GM19035 (cell line): ENCODE data around the gene TYMP.
A peak's percentile ranks its signal among the peaks of the same experiment; 100 is the strongest.
"Not testable (repeated sequence)": the region's sequence is repeated elsewhere in the genome, so short reads cannot be mapped to it uniquely, and the experiment has no call there.

Experiments used
- ATAC-seq: cut with Tn5 transposase; IDR thresholded peaks from one replicate; pipeline ENCODE4 v1.9.1; 2021; ENCODE audit not compliant: unreplicated experiment

TYMP gene

DNA sequence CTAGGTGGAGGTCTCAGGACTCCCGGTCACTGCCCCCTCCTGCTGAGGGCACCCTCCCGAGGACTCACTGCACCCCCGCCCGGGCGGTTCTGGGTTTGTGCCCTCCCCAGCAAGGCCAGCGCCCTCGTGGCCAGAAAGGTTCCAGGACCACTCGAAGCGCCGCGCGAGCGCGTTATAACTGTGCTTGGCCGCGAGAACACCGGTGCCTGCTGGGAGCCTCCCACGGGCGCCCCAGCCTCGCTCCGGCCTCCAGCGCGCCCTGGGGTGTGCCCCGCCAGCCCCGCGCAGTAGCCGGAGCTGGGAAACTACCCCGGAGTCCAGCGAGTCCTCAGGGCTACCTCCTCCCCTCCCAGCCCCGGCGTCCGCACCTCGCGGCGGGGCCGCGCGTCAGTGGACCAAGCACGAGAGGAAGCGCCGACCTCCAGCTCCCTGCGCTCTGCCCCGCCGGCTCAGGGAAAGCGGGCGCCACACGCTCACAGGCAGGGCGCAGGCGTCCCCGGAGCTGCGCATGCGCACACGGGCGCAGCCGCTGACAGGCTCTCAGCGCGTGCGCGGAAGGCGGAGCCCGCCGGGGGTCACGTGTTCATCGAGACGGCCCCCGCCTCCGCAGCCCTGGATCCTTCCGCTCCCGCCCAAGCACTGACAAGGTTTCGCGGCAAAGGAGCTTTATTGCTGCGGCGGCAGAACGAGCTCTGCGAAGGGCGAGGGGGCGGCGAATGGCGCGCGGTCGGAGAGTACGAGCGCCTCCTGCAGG is 4.5 kb downstream of the TYMP start, which contains the start of gene SCO2:
Gene SCO2 (minus strand): TSS at position 495 of the 754 bp plus-strand sequence. CDS start 1,187 bp downstream, outside the sequence.
- ATAC-seq = peak; percentile 39

DNA sequence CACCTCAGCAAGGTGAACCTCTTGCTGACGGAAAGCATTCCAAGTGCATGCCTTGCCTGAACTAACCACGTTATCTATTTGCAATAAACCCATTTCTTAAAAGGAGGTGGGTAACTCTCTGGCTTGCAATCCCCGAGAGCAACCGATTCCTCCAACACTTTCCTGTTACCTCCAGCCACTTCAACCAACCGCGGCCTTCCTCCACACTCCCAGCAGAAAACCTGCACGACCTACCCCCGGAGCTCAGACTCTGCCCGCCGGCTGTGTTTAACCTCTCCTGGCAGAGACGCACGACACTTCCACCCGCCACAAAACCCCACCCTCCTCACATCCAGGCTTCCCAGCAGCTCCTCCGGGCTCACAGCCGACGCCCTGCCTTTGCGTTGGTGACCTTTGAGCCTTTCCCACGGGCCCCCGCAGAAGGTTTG is 5.1 kb downstream of the TYMP start:
- ATAC-seq = no peak

DNA sequence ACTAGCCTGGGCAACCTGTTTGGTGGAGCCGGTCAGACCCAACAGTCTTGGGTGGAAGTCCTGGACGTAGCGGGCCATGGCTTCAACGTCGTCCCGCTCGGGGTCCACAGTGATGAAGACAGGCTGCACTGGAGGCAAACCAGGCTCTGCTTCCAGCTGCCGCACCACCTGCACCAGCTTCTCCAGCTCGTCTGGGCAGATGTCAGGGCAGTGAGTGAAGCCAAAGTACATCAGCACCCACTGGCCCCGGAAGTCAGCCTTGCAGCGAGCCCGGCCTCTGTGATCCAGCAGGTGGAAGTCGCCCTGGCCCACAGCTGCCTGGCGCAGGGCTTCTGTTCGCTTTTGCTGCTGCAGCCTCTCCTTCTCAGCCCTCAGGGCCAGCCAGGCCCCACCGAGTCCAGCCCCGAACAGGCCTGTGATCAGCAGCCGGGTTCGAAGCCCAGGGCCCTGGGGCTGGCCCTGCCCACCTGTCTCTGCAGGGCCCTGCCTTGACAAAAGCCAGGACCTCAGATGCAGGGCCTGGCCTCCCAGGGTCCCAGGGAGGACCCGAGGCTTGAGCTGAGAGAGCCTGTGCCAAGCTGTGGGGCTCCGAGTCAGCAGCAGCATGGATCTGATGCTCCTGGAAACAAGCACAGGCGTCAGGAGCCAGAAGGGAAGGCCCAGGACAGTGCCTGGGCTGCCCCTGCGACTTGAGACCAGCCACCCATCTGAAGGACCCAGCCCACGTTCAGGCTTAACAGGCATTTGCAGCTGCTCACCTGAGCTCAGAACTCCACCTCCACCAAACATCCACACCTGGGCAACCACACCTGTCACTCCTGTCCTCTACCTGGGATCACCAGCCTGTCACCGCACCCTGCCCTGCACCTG is 5.8 kb downstream of the TYMP start:
- ATAC-seq = no peak

DNA sequence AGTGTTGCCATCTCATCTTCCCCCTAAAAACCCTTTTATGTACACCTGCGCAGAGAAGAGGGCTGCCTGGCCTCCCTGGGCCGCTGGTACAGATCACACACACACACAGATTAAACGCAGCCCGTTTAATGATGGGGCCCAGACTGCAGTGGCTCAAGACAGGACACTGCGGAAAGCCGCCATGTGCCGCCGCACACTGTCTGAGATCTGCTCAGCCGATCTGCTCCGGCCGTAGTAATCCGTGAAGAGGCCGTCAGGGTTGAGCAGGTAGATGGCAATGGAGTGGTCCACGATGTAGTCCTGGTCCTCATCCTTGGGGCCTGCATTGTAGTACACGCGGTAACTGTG is 6.4 kb downstream of the TYMP start:
- ATAC-seq = no peak

DNA sequence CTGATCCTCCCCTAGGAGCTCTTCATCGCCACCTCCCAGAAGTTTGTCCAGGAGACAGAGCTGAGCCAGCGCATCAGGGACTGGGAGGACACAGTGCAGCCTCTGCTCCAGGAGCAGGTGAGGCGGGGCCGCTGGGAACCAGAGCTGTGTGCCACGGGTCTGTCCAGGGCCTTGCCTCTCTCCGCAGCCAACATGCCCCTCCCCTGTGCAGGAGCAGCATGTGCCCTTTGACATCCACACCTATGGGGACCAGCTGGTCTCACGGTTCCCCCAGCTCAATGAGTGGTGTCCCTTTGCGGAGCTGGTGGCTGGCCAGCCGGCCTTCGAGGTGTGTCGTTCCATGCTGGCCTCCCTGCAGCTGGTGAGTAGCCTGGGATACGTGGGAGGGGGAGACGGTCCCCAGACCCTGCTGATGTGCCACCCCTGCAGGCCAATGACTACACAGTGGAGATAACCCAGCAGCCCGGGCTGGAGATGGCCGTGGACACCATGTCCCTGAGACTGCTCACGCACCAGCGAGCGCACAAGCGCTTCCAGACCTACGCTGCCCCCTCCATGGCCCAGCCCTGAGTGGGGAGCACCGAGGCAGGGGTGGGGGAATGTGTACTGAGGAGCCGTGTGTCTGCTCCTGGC is 6.9 kb downstream of the TYMP start:
- ATAC-seq = no peak

DNA sequence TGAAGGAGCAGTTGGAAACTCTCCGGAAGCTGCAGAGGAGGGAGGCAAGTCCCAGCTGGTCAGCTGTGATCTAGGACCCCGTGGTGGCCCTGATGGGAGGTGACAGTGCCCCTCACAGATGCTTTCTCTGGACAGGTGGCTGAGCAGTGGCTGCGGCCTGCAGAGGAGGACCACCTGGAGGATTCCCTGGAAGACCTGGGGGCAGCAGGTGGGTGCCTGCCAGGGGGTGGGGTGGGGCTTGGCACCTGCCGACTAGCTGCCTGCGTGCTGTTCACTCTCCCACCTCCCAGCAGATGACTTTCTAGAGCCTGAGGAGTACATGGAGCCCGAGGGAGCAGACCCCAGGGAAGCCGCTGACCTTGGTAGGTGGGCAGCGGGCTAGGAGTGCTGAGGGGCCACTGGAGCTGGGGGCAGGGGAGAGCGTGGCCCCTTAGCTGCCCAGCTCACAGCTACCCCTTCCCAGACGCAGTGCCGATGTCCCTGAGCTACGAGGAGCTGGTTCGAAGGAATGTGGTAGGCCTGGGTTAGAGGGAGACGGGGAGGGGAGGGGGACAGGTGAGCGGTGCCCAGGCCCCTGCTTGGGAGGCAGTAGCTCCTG is 7.5 kb downstream of the TYMP start:
- no peak for ATAC-seq

DNA sequence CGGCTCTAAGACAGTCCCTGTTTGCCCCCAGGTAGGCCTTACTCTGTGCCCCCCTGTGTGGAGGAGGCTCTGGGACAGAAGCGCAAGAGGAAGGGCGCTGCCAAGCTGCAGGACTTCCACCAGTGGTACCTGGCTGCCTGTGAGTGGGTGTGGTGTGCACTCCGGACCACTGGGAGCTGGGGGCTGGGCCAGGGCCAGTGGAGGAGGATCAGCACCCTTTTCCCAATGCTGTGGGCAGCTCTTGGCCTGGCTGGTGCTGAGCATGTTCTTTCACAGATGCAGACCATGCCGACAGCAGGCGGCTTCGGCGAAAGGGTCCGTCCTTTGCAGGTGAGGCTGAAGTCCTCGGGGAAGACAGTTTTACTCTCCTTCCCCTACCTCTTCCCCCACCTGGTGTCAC is 8.1 kb downstream of the TYMP start:
- no peak for ATAC-seq

DNA sequence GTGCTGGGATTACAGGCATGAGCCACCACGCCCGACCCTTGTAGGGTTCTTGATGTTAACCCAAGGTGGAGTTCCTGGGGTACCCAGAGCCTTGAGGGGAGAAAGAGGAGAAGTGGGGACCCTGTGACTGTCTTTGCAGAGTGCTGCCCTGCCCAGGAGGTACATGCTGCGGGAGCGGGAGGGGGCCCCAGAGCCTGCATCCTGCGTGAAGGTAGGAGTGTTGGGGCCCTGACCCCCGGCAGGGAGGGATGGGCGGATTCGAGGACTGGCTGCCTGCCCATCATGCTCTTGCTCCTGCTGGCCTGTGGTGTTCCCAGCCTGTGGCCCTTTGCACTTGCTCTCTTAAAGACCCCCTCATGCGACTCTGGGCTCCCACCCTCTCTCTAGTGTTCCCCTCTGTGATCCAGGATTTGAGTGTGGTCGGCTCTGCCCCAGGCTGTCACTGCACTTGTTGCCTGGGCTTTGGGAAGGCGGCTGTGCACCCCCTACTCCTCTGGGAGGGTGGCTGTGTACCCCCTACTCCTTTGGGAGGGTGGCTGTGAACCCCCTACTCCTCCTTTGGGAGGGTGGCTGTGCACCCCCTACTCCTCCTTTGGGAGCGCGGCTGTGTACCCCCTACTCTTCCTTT is 8.9 kb downstream of the TYMP start:
- ATAC-seq = no peak

DNA sequence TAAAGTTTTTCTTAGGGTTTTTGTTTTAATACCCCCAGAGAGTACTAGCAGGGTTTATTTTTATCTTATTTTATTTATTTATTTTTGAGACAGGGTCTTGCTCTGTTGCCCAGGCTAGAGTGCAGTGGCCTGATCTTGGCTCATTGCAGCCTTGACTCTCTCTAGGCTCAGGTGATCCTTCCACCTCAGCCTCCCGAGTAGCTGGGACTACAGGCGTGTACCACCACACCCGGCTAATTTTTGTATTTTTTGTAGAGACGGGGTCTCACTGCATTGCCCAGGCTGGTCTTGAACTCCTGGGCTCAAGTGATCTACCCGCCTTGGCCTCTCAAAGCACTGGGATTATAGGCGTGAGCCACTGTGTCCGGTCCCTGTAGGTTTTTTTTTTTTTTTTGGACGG is 9.6 kb downstream of the TYMP start:
- ATAC-seq = not testable (repeated sequence)

DNA sequence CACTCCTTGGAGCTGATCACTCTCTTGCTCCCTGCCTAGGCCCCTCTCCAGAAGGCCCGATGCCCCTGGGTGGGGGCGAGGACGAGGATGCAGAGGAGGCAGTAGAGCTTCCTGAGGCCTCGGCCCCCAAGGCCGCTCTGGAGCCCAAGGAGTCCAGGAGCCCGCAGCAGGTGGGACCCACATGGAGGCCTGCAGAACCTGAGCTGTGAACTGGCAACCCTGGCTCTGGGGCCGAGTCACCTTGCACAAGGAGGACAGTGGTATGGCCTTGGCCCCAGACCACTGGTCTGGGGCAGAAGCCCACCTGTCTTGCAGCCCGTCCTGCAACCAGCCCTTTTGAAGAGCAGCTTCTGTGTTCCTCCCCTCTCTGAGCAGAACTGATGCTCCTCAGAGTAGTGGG is 10.7 kb downstream of the TYMP start:
- ATAC-seq = no peak

DNA sequence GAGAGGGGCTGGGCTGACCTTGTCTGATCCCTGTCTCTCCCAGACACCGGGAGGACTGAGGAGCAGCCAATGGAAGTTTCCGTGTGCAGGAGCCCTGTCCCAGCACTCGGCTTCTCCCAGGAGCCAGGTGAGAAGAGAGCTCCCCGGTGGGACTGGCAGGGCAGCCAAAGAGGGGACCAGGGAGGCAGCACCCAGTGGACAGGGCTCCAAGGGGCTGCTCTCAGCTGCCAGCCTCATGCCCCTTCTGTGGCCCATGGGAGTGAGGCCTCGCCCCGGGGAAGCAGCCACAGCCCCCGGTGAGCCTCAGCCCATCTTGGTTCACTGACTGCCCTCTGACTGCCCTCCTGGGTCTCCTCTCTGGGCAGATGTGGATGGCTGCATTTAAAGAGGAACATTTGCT is 11.2 kb downstream of the TYMP start:
- no peak for ATAC-seq

DNA sequence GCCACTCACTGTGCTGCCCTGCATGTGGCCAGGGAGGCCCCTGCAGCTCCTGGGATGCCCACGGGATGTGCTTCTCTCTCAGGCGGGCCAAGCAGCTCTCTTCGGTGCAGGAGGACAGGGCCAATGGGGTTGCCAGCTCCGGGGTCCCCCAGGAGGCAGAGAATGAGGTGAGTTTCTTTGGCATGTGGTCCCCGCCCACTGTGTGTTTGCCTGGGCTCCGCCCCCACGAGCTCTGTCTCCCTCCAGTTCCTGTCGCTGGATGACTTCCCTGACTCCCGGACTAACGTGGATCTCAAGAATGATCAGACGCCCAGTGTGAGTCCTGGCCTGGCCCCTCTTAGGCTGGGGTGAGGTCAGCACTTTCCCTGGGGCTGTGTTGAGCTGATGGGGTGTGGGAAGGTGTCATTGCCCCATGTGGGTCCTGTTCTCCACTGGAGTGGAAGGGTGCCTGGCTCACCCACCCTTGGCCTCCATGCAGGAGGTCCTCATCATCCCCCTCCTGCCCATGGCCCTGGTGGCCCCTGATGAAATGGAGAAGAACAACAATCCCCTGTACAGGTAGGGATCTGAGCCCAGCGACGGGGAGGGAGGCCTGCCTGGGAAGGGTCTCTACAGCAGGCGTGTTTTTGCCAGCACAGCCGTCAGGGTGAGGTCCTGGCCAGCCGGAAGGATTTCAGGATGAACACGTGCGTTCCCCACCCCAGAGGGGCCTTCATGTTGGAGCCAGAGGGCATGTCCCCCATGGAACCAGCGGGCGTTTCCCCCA is 12.1 kb downstream of the TYMP start:
- no peak for ATAC-seq

DNA sequence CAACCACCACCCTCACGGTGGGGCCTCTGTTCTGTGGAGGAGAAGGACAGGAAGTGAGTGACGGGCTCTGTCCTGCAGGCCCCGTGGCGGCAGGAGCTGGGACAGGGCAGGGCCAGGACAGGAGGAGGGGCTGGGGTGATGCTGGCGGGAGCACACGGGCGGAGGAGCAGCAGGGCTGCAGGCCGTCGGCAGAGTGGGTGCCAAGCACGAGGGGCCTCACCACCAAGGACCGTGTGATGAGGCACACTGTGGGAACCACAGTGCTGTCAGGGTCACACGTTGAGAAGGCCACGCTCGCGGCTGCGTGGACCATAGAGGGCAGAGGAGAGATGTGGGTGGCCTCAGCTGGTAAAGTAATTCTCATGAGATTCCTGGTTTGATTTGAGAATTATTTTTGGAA is 12.9 kb downstream of the TYMP start:
- no peak for ATAC-seq

DNA sequence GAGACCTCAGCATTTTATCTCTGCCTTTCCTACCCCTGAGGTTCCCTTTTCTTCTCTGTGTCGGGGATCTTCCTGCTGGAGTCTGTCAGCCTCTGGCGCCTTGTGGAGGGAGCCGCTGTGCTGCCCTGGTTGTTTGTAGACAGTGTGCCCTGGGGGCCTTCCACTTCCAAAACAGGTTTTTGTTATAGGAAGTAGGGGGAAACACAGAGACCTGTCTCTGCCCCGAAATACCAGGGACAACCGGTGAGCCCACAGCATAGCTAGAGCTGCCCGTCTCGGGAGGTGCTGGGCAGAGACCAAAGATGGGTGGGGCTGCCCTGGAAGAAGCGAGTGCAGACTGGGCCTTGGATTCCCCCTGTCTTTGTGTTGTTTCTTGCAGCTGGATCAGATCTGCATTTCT is 13.7 kb downstream of the TYMP start:
- no peak for ATAC-seq

DNA sequence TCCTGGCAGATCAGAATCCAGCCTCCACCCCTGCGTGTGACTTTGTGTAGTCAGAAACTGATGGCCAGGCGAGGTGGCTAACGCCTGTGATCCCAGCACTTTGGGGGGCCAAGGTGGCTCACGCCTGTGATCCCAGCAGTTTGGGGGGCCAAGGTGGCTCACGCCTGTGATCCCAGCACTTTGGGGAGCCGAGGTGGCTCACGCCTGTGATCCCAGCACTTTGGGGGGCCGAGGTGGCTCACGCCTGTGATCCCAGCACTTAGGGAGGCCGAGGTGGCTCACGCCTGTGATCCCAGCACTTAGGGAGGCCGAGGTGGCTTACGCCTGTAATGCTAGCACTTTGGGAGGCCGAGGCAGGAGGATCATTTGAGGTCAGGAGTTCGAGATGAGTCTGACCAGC is 16.6 kb downstream of the TYMP start:
- ATAC-seq = no peak

DNA sequence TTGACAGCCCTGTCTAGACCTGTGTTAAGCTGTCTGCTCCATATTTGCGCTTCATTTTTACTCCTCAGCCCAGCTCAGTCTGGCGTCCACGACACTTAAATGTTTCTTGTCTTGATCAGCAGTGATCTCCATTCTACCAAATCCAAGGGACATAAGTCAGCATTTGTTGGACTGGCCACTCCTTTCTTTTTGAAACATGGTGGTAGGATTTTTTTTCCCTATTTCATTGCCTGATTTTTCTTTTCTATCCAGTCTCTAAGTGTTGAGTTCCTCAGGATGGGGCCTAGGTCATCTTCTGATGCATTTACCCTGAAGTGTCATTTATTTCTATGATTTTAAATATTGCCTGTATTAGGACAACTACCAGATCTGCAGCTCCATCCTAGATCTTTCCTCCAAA is 20.9 kb downstream of the TYMP start:
- no peak for ATAC-seq

DNA sequence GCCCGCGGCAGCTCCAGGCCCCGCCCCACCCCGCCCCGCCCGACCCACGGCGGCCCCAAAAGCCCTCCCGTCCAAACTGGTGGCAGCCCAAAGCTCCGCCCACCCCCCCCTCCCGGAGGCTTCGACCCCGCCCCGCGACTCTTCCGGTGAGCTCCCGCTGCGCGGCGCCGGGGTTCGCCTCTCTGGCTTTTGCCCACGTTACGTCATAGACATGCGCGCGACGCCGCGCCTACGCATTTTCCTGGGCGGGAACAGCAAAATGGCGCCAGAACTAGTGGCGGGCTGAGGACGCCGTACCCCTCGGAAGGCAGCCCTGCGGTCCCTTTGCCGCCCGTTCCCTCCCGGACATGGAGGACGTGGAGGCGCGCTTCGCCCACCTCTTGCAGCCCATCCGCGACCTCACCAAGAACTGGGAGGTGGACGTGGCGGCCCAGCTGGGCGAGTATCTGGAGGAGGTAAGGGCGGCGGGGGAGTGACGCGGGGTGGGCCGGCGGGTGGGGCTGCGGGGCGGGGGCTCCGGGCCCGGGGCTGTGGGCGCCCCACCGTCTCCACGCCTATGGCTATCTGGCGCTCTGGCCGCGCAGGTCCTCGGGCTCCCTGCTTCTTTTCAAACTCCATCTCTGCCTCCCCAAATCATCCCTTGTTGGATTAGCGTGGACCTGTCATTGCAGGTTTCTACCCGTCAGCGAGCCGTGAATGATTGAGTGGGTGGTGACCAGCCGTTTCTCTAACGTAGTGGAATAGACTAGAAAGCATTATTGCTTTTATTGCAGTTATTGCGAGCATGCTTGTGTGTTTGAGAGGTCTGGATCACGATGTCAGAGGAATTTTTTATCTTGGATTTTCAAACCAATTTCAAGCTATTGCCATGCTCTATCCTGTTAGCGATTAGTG is 21.6 kb downstream of the TYMP start, which contains the start of gene NCAPH2:
Gene NCAPH2 (plus strand): TSS at position 234 of the 894 bp plus-strand sequence. CDS start 114 bp downstream, at position 348.
- ATAC-seq = peak; percentile 69

DNA sequence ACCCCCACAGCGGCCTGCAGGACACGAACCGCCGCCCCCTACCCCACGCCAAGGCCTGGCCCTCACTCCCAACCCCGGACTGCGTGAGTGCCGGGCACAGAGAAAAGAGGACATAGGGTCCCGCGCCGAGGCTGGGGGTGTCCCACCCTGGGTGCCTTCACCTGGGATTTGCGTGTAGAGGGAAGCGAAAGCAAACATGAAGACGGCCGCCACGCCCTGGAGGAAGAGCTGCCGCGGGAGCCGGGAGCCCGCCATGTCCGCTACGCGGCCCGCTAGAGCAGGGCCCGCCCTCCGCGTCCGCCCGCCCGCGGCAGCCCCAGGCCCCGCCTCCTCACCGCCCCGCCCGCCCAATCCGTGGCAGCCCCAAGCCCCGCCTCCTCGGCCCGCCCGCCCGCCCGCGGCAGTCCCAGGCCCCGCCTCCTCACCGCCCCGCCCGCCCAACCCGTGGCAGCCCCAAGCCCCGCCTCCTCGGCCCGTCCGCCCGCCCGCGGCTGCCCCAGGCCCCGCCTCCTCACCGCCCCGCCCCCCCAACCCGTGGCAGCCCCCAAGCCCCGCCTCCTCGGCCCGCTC is 22.3 kb downstream of the TYMP start, which contains the start of gene LMF2:
Gene LMF2 (minus strand): TSS at position 282 of the 570 bp plus-strand sequence. CDS start 27 bp downstream, at position 255.
- ATAC-seq = peak; percentile 58
